Subcutaneous adipose tissue (tissue), 4 donors: ENCODE results near the gene PIK3R5. TPM values are rescaled to one million over a fixed set of nuclear protein-coding genes. Genes with fewer than 3 reads are reported as not detected.

Source experiments
- CTCF ChIP-seq: fragments of 450-650 bp; IDR thresholded peaks from one replicate; pipeline ENCODE4 v1.5.1; 2016; ENCODE audit warnings: low read depth, mild to moderate bottlenecking, control low read depth, antibody characterized with exemption, moderate library complexity
- total RNA-seq, 4 donors: library from RNA; depleted of rRNA; stranded (reverse); fragments of >200 nt; gene quantifications; one replicate each; pipeline ENCODE4 v1.1.0, GENCODE V29; 2016

Gene PIK3R5
- total RNA-seq, 4 donors from 2014 or later: 12.2 to 56.9 (median 25.5) TPM

GRCh38 chr17:8871081-8871581, 94.4 kb downstream of the PIK3R5 start:
- no peak for TF ChIP-seq CTCF

DNA sequence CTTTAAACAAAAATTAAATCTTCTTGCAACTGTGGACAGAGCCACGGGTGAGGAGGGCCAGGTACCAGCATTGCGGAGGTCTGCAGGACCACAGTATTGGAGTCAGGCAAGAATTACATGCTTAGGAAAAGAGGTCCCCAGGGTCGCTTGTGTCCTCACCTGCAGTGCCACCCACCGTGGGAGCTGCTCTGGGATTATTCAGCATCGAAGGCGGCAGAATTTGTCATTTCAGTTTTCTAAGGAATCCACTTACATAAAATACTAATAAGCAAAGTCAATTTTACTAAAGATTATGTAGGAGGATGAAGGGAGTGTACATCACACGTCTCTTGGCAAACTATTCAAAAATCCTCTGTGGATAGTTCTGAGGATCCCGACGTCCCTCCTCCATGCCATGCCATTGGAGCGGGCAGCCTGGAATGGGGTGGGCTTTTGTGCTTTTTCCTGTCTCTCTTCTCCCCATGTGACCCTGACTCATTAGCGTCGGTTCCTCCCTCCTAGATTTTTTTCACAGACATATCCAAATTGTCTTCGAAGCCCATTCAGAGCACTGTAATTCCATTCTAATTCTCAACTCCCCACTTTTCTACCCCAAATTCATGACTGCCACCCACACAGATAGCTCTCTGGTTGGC, 95.0 kb downstream of the PIK3R5 start:
- no peak for TF ChIP-seq CTCF

GRCh38 chr17:8869114-8869815, 96.2 kb downstream of the PIK3R5 start:
- TF ChIP-seq CTCF: no peak

DNA sequence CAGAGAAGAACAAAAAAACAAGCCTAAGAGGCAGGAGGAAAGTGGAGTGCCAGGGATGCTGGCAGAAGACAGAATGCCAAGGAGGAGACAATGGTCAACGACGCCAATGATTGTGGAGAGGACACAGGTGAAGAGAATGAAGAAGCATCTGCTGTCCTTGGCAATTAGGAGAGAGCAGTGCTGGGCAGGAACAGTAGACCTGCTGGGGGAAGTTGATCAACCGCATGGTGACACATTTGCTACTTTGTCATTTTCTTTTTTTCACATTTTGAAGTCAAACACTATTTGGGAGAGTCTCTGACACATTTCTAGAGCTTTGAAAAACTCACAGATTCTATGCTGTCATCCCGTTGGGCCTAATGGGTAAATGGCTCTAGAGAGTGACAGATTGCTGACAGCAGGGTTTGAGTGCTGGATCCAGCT, 97.0 kb downstream of the PIK3R5 start:
- TF ChIP-seq CTCF: no peak

DNA sequence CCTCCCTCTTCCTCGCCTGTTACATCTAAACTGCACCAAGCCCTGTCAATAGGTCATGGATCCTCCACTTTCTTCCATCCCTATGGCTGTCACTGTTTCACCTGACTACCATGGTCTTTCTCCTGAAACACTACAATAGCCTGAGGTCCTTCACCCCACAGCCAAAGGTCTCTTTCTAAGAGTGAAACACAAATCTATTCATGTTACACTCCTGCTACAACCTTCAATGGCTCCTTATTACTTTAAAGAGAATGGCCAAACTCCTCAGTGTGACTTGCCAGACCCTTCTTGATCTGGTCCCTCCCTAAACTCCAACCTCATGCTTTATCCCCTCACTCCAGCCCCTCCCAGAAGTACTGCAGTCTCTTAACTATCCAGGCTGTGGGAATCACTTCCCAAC, 97.4 kb downstream of the PIK3R5 start:
- TF ChIP-seq CTCF: no peak

DNA sequence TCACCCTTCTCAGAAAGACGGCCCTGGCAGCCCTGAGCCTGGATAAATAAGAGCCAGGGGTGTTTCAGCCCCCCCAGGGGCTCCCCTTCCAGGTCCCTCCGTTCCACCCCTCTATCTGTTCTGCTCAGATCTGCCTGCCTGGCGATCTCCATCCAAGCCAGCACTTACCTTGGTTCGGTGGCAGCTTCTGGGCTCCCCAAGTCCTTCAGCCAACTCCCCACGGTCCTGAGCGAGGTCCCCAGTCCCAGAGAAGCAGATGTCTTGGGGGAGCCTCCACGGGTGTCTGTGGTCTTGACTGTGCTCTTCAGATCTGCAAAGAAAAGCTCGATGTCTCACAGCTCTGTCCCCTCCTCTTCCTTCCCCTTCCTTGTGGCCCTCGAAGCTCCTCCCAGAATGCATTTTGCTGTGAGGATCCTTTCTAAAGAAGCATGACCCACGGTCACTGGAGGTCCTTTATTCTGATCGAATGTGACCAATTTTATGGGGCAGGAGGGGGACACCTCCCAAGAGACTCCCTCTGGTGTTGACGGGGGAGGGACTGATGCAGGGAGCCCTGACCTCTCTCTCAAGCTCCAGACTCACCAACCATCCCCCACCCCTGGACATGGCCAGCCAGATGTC, 98.0 kb downstream of the PIK3R5 start, which contains the start of gene PIK3R6:
Gene PIK3R6, minus strand, starts transcription at position 314 of the 621 bp plus-strand sequence. CDS start 17,880 bp downstream, outside the sequence.
- TF ChIP-seq CTCF: no peak

- TF ChIP-seq CTCF: no peak
These were observed 99.7 kb downstream of the PIK3R5 start for GRCh38 chr17:8865811-8866210.
